Left lung (tissue), 10 donors: Measurements from ENCODE around the gene GBE1. TPM values are rescaled to one million over a fixed set of nuclear protein-coding genes. Genes with fewer than 3 reads are reported as not detected.

Experiments used
- ATAC-seq: fragments of 200-7000 bp; cut with Tn5 transposase; one replicate; pipeline ENCODE4 v1.9.1; 2020; ENCODE audit warnings: moderate library complexity
- DNase-seq, 4 donors: peaks; one replicate each; pipeline ENCODE4 v3.0.0-alpha.2; 2013 to 2020
- H3K27ac ChIP-seq, 2 donors: fragments of 200-600 bp; sonication (generic) in 1 of 2; one replicate each; pipeline versions ENCODE4 v1.5.0 to v1.8.0; 2020 to 2021
- H3K27me3 ChIP-seq, 2 donors: fragments of 200-600 bp; sonication (generic) in 1 of 2; one replicate each; pipeline versions ENCODE4 v1.5.0 to v1.8.0; 2020 to 2021
- H3K36me3 ChIP-seq, 2 donors: fragments of 200-600 bp; sonication (generic) in 1 of 2; one replicate each; pipeline versions ENCODE4 v1.5.0 to v1.8.0; 2020 to 2021
- H3K4me1 ChIP-seq, 2 donors: fragments of 200-600 bp; one replicate each; pipeline ENCODE4 v1.8.0; 2021
- H3K4me3 ChIP-seq, 2 donors: fragments of 200-600 bp; sonication (generic) in 1 of 2; one replicate each; pipeline versions ENCODE4 v1.5.0 to v1.8.0; 2020 to 2021; ENCODE audit warnings: mild to moderate bottlenecking in 1 of 2
- H3K9me3 ChIP-seq, 2 donors: fragments of 200-600 bp; sonication (generic) in 1 of 2; one replicate each; pipeline versions ENCODE4 v1.5.0 to v1.8.0; 2020 to 2021
- intact Hi-C, 2 donors: fragments of 100-400 bp; cut with DNase I; formaldehyde crosslinking; loops; one replicate each; pipeline versions ENCODE4 v1.11.2 to v1.14.2; 2022
- polyA plus RNA-seq, 6 donors: library from polyadenylated mRNA; unstranded; fragments of 120-200 nt; gene quantifications; one replicate each; pipeline ENCODE4 v1.2.1, GENCODE V29; 2013; ENCODE audit not compliant: insufficient read length in 6 of 6
- total RNA-seq, 2 donors: library from RNA; stranded (reverse); fragmentation: NEBNext Ultra II Directional; extraction: Animal tissue kit (Norgen Biotek cat#: 25700); gene quantifications; one replicate each; pipeline ENCODE4 v1.2.1, GENCODE V29; 2021
- TF ChIP-seq, protein P1 (sequence below), 2 donors: fragments of 200-600 bp; sonication (generic) in 1 of 2; IDR thresholded peaks; one replicate each; pipeline versions ENCODE4 v1.5.0 to v1.8.0; 2021; ENCODE audit warnings: antibody characterized with exemption in 2 of 2
- donor health status: DM: no; HTN: yes; CAD: no.
- donor health status: DM: no; HTN: no; CAD: no.

The GBE1 gene
- total and polyA plus RNA-seq, 8 donors = 13.3 to 53.1 (median 16.3) TPM

DNA sequence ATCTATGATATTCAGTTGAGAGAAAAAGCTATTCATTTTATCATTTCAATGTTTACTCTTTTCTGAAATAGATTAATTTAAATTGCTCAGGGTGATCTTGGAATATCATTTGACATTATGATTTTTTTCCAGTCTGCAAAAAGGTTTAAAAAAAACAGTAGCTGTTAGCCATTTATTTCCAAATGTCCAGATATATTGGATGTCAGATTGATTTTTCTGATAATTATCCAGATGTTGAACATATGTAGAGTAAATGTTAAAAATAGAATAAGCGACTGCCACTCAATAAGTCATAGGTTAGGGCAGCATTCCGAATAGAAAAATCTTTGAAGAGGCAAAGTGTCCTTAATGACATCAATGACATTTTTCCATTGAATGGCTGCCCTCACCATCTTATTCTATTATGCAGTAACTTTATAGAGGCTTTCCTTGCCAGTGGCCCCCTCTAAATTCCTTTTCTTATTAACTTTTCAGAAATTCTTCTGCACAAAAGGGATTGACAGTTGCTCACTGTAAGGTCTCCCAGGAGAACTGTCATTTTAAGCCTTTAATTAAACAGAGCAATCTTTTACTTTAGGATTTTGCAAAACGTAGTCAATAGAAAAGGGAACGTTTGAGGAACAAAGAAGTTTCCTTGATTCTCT lies 316.5 kb downstream of the GBE1 start:
- no peak for ATAC-seq
- no peak for DNase-seq
- Histone ChIP-seq H3K4me3 (no peak overlapping the region), H3K4me1 (no peaks in the 10 kb centered on the region), H3K9me3 (no peaks in the 10 kb centered on the region), H3K27ac (no peak overlapping the region), H3K36me3 (no peaks in the 10 kb centered on the region), H3K27me3 (no peaks in the 10 kb centered on the region)
- intact Hi-C loops = no loop called here
- TF ChIP-seq, protein P1, sequence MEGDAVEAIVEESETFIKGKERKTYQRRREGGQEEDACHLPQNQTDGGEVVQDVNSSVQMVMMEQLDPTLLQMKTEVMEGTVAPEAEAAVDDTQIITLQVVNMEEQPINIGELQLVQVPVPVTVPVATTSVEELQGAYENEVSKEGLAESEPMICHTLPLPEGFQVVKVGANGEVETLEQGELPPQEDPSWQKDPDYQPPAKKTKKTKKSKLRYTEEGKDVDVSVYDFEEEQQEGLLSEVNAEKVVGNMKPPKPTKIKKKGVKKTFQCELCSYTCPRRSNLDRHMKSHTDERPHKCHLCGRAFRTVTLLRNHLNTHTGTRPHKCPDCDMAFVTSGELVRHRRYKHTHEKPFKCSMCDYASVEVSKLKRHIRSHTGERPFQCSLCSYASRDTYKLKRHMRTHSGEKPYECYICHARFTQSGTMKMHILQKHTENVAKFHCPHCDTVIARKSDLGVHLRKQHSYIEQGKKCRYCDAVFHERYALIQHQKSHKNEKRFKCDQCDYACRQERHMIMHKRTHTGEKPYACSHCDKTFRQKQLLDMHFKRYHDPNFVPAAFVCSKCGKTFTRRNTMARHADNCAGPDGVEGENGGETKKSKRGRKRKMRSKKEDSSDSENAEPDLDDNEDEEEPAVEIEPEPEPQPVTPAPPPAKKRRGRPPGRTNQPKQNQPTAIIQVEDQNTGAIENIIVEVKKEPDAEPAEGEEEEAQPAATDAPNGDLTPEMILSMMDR (IDR thresholded peaks at IDR 0.05) = no peak

DNA sequence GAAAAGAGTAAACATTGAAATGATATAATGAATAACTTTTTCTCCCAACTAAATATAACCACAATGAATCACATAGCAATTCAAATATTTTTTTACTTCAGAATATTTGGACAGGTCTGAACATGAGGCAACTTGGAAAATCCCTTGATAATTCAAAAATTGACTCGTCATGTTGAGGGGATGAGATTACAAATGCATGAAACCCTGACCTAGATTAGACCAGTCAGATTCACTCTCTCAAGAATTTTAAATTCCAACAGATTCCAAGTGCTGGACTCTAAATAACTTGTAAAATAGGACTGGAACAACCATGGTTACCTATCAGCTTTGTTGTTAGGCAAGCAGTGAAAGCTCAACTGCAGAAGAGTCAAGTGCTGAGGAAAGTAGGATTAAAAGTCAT lies 317.5 kb downstream of the GBE1 start:
- Histone ChIP-seq H3K4me1 (no peaks in the 10 kb centered on the region), H3K27ac (no peak overlapping the region), H3K4me3 (no peak overlapping the region), H3K27me3 (no peaks in the 10 kb centered on the region), H3K9me3 (no peaks in the 10 kb centered on the region), H3K36me3 (no peaks in the 10 kb centered on the region)
- TF ChIP-seq, protein P1 (IDR thresholded peaks at IDR 0.05) = no peak
- no peak for DNase-seq
- peak; percentile 69 for ATAC-seq
- intact Hi-C loops = no loop called here

DNA sequence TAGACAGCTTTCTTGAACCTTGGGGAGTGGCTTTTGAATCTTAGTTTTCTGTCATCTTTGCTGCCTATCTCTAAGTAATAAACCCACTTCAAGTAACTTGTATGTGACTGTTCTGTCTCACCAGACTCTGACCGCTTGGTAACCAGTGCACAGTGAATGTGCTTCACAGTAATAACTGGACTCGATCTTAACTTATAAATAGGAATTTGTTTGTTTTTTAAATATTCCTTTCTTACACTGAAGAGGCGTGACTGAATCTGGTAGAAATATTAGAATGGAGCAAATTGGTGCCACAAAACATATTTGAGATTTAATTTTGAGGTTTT lies 318.0 kb downstream of the GBE1 start:
- Histone ChIP-seq H3K4me3 (no peak overlapping the region), H3K27me3 (no peaks in the 10 kb centered on the region), H3K4me1 (no peaks in the 10 kb centered on the region), H3K36me3 (no peaks in the 10 kb centered on the region), H3K27ac (no peak overlapping the region), H3K9me3 (no peaks in the 10 kb centered on the region)
- TF ChIP-seq, protein P1 (IDR thresholded peaks at IDR 0.05) = no peak
- DNase-seq (no peak), ATAC-seq (peak; percentile 34)
- intact Hi-C loops = no loop called here

DNA sequence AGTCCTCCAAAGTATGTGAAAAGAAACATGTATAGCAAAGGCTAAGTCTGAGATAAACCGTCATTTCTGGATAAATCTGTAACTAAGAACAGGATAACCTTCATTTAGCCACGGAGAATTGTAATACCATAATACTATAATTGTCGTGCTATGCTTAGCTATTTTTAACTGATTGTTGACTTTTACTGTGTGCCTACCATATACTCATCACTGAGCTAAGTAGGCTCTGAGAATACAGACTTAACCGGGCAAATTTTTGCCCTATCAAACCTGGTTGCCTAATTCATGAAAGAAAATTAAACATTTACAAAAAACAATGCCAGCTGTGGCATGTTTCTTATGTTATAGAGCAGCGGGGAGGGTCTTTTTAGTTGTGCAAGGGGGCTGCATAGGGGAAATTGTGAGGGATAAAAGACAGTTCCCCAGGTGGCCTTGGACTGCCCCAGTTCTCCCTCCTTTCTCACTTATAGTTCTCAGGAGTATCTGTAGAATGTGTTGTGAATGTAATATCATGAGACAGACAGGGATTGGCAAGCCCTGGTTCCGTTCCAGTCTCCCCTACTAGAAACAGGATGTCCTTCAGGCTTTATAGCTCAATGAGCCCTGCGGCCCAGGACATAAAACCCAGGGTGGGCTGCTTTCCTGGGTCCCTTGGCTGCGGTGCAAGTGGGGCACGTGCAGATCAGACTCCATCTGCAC lies 318.5 kb downstream of the GBE1 start:
- TF ChIP-seq, protein P1 (IDR thresholded peaks at IDR 0.05) = no peak
- ATAC-seq = peak; percentile 78
- DNase-seq = peak in 1 of 4 donors; percentile 27
- Histone ChIP-seq H3K9me3 (no peaks in the 10 kb centered on the region), H3K4me1 (no peaks in the 10 kb centered on the region), H3K4me3 (no peak overlapping the region), H3K36me3 (no peaks in the 10 kb centered on the region), H3K27me3 (no peaks in the 10 kb centered on the region), H3K27ac (no peak overlapping the region)
- intact Hi-C loops = no loop called here

DNA sequence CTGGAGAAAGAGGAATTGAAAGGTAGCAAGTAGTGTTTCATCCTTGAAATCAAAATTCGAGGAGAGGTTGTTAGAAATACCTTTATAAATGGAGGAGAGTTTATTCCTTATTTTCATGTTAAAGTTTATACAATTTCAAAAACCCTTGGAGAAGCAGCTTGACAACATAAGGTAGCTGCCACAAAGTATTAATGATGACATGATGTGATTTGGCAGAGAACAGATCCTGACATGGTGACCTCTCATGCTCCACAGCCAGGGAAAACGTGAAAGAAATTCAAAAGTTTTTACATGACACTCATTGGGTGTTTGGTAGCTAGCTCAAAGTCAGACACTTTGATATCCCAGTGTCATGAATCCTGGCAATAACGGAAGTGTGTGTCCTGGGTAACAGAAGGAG lies 320.8 kb downstream of the GBE1 start:
- no peak overlapping the region for H3K4me3 ChIP-seq
- ATAC-seq (no peak), DNase-seq (no peak)
- no peaks in the 10 kb centered on the region for H3K36me3 ChIP-seq
- H3K4me1 ChIP-seq = no peaks in the 10 kb centered on the region
- H3K27me3 ChIP-seq = no peaks in the 10 kb centered on the region
- intact Hi-C loops = no loop called here
- TF ChIP-seq, protein P1 (IDR thresholded peaks at IDR 0.05) = no peak
- H3K9me3 ChIP-seq = no peaks in the 10 kb centered on the region
- H3K27ac ChIP-seq = no peak overlapping the region
